Femur (tissue), 1 donor: ENCODE measurements around the gene CFLAR.
"Not testable (repeated sequence)": the region's sequence is repeated elsewhere in the genome, so short reads cannot be mapped to it uniquely, and the experiment has no call there.

Experiments
- DNase-seq: peaks from one replicate; pipeline ENCODE4 v3.0.0-alpha.2; 2017

Gene CFLAR

GRCh38 chr2:201149821-201150165, 33.8 kb downstream of the CFLAR start:
- not testable (repeated sequence) for DNase-seq

GRCh38 chr2:201150454-201151020, 34.6 kb downstream of the CFLAR start:
- DNase-seq = no peak

GRCh38 chr2:201151127-201151981, 35.4 kb downstream of the CFLAR start:
- DNase-seq = no peak

- DNase-seq = no peak
Observed at GRCh38 chr2:201152517-201152916, 36.6 kb downstream of the CFLAR start.

DNA sequence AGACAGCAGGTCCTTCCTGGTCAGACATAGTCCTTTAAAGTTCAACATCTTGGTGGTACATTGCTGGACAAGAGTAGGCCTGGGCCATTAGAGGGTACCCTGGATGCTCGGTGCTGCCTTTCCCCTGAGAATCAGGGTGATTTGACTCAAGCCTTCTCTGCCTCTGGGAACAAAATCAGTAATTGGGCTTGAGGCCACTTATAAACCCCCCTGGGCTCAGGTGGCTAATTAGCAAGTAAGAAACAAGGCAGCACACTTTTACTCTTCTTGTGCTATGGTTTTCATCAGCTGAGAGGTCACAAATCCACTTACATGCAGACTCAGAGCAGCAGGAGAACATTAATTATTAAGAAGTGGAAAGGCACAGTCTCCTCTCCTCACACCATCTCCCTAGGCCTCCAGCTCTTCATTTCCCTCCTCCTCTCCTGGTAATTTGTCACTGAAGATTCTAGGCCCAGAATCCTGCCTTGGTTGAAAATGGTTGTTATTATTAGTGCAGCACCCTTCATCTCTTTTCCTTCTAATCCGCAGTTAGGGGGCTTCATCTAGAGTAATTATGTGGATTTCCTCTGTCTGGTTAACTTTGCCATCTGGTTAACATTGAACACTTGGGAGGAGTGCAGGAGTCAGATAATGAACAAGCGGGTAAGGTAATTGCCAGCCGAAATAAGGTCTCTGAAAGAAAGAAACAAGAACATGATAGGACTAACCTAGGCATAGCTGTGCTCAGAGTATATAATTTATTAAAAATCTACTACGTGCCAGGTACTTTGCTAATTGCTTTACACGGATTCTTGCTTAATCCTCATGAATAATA, 37.2 kb downstream of the CFLAR start:
- DNase-seq = no peak

DNA sequence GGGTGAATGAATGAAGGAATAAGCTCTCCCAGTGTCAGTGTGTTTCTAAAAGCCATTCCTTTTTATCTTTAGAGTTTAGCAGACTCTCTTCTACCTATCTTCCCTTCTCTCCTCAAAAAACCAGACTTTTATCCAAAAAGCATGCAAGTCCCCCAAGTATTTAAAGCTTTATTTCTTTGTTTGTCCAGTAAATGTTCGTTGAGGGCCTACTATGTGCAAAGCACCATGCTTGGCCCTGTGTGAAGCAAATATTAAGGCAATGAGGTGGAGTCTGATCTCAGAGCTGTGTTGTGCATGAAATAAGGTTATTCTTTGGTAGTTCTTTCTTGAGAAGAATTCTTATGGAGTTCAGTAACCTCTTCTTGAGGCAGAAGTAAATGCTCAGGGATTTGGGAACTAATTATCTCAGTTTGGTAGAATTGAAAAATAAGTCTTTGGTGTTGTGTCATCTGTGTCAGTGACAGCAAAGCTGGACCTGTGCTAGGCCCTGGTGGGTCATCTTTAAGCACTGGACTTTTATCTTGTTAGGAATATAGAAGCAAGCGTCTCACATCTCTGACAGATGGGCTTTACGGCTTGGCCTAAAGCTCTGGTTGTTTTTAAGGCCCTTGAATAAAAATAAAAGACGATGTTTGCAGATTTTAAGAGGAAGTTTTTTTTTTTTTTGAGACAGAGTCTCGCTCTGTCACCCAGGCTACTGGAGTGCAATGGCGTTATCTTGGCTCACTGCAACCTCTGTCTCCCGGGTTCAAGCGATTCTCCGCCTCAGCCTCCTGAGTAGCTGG, 38.8 kb downstream of the CFLAR start:
- DNase-seq = no peak

DNA sequence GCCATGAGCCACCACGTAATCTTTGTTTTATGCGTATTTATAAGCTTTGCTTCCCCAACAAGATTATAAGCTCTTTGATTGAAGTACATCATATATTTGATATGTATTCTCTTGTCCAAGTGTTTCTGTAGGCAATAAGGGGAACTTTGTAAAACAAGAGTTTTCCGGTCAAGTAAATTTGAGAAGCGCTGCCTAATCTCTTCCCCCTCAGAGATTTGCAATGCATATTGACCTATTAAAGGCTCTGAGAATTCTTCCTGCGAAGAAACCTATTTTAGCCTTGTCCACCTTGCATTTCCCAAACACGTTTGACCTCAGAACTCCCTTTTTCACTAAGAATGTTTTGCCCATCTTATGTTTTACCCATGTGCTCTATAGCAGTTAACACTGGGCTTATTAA, 40.1 kb downstream of the CFLAR start:
- DNase-seq = no peak

- no peak for DNase-seq
Observed at GRCh38 chr2:201156640-201157039, 40.7 kb downstream of the CFLAR start.

- no peak for DNase-seq
Observed at GRCh38 chr2:201157694-201158093, 41.7 kb downstream of the CFLAR start.

DNA sequence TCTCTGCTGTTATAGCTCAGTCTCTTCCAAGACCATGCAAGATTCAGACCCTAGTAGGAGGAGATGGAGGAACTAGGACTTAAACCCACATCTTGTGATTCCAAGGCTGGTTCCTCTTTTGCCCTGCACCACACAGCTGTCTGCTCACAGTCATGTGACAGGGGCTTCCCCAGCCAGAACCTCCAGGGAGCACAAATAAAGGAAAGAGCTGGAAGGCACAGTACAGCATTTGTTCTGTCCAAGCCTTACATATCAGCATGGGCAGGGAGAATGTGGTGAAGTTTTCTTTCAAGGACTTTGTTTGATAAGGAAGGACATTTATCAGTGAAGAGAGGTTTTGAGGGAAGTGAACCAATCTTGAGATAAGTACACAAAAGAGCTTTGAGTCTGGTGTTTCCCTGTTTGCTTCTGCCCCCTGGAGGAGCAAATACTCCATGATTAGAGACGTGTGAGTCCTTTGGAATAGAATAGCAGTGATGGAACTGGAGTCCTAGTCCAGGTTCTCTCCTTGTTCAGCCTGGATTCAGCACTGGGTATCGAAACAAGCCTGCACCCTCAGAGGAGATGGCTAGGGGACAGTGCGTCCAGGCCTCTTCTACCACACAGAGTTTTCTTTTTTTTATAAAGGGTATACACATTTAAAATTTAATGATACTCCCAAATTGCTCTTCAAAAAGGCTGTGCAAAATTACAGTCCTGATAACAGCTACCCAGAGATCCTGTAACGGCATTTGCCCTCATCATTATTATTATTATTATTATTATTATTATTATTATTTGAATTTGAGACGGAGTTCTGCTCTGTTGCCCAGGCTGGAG, 42.4 kb downstream of the CFLAR start:
- DNase-seq = peak; percentile 69

DNA sequence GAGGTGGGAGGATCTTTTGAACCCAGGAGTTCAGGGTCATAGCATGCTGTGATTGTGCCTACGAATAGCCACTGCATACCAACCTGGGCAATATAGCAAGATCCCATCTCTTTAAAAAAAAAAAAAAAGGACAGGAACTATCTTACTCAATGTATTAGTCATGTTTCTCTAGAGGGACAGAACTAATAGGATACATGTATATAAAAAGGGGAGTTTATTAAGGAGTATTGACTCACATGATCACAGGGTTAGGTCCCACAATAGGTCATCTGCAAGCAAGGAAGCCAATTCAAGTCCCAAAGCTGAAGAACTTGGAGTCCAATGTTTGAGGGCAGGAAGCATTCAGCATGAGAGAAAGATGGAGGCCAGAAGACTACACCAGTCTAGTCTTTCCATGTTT, 48.2 kb downstream of the CFLAR start:
- DNase-seq = no peak

GRCh38 chr2:201167546-201167945, 51.6 kb downstream of the CFLAR start:
- DNase-seq = no peak

GRCh38 chr2:201168496-201168895, 52.5 kb downstream of the CFLAR start:
- not testable (repeated sequence) for DNase-seq

GRCh38 chr2:201171259-201171814, 55.4 kb downstream of the CFLAR start:
- DNase-seq = no peak

DNA sequence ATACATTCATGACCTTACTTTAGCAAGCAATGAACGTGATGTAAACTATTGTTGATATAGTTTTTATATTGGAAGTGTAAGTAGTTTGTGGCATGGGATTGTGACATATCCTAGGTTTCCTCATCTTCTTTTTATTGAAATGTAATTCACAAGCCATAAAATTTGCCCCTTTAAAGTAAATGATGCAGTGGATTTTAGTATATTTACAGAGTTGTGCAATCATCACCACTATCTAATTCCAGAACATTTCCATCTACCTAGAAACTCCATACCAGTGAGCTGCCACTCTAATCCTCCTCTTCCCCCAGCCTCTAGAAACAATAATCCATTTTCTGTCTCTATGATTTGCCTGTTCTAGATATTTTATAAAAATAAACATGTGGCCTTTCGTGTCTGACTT, 56.3 kb downstream of the CFLAR start:
- no peak for DNase-seq

- no peak for DNase-seq
Observed at GRCh38 chr2:201174687-201175086, 58.7 kb downstream of the CFLAR start.

GRCh38 chr2:201176081-201176481, 60.1 kb downstream of the CFLAR start:
- DNase-seq = no peak

DNA sequence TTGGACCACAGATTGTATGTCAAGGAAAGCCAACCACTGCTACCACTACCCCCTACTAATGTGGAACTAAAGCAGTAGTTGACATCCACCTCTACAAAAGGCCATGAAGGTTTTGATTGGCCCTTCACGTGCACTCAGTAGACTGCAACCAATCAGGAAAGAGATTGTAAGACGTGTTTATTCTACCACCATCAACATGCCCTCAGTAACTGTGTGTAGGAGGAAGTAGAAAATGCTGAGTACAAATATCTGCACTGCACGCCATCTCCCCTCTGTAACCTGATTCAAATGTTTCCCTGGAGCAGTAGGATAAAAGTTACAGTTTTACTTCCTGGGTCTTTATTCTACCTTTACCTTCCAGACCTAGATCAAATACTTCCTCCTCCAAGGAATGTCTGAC, 64.0 kb downstream of the CFLAR start:
- DNase-seq = no peak

- no peak for DNase-seq
Observed at GRCh38 chr2:201182650-201183364, 66.8 kb downstream of the CFLAR start, which contains the start of gene CASP10. CASP10 (plus strand) TSS chr2:201183141; CDS start chr2:201185778, 2,637 bp downstream.

GRCh38 chr2:201183365-201183727, 67.4 kb downstream of the CFLAR start:
- no peak for DNase-seq

- DNase-seq = not testable (repeated sequence)
Observed at GRCh38 chr2:201183835-201184234, 67.9 kb downstream of the CFLAR start.
